ENCODE results near the gene SGTA. TPM values are rescaled to one million over a fixed set of nuclear protein-coding genes. Genes with fewer than 3 reads are reported as not detected.

Gene SGTA
- total and polyA plus RNA-seq, 2 of the 13 experiments (the other 11 are each of a cell fraction or from before 2014, with no cell fraction given) = 43.9 to 47.4 TPM

DNA sequence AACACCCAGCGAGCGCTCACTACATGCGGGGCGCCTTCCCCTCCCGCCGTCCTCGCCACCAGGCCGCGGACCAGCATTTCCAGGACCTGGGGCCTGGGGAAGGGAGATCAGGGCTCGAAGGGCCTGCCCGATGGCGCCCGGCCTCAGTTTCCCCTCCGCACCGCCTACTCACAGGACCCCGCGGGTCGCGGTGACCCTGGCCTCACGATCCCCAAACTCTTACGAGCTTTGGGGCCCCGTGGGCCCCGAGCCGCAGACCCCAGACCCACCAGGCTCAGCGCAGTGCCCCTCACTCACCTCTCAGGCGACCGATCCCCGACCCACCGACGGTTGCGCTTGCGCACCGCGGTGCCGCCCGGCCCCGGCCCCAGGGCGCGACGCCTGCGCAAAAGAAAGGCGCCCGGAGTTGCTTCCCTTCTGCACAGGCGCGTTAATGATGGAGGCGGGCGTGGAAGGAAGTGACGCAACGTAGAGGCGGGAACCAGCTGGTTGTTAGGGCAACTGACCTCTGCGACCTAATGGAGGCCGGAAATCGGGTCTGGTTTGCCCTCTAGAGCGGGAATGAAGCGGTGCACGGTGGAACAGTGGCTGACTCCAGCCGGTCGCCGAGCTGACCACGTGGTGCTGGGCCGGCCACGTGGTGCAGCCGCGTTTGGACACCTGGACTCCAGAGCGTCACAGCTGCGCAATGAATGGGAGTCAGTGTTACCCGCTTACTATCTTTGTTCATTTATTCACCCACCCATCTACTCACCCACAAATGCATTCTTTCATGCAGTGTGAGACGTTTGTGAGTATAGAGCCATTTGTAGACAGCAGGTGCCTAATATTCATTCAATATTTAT lies at the start of gene SGTA (continued):
- TF ChIP-seq ZSCAN12 (CRISPR knock-in tag; IDR thresholded peaks at IDR 0.05) = no peak
- TF ChIP-seq POLR2G (IDR thresholded peaks at IDR 0.05; ENCODE audit: low read depth, low read length) = peak; percentile 79
- peak; percentile 91 for TF ChIP-seq ATF1 (CRISPR knock-in tag; IDR thresholded peaks at IDR 0.05)
- peak; percentile 98 for TF ChIP-seq AHR (CRISPR knock-in tag; IDR thresholded peaks at IDR 0.05)
- peak; percentile 98 for TF ChIP-seq CCDC6 (CRISPR knock-in tag; IDR thresholded peaks at IDR 0.05)
- no peak for TF ChIP-seq SRSF9 (IDR thresholded peaks at IDR 0.05; ENCODE audit: borderline replicate concordance, insufficient read depth, low read depth, low read length, poor library complexity, severe bottlenecking)
- peak; percentile 67 for TF ChIP-seq BHLHE40 (IDR thresholded peaks at IDR 0.05; ENCODE audit: low read length)
- peak; percentile 80 for TF ChIP-seq ZNF547 (CRISPR knock-in tag; IDR thresholded peaks at IDR 0.05)
- TF ChIP-seq DPF2 (CRISPR knock-in tag; IDR thresholded peaks at IDR 0.05; ENCODE audit: borderline replicate concordance, low read depth) = no peak
- peak; percentile 83; the same call in 1 of the 2 replicates for TF ChIP-seq ZNF891 (CRISPR knock-in tag; IDR thresholded peaks at IDR 0.05)
- peak; percentile 97 for TF ChIP-seq ZC3H13 (CRISPR knock-in tag; IDR thresholded peaks at IDR 0.05)
- TF ChIP-seq, protein P1, sequence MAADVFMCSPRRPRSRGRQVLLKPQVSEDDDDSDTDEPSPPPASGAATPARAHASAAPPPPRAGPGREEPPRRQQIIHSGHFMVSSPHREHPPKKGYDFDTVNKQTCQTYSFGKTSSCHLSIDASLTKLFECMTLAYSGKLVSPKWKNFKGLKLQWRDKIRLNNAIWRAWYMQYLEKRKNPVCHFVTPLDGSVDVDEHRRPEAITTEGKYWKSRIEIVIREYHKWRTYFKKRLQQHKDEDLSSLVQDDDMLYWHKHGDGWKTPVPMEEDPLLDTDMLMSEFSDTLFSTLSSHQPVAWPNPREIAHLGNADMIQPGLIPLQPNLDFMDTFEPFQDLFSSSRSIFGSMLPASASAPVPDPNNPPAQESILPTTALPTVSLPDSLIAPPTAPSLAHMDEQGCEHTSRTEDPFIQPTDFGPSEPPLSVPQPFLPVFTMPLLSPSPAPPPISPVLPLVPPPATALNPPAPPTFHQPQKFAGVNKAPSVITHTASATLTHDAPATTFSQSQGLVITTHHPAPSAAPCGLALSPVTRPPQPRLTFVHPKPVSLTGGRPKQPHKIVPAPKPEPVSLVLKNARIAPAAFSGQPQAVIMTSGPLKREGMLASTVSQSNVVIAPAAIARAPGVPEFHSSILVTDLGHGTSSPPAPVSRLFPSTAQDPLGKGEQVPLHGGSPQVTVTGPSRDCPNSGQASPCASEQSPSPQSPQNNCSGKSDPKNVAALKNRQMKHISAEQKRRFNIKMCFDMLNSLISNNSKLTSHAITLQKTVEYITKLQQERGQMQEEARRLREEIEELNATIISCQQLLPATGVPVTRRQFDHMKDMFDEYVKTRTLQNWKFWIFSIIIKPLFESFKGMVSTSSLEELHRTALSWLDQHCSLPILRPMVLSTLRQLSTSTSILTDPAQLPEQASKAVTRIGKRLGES (CRISPR knock-in tag; IDR thresholded peaks at IDR 0.05; ENCODE audit: borderline replicate concordance) = peak; percentile 93
- TF ChIP-seq, protein P2, sequence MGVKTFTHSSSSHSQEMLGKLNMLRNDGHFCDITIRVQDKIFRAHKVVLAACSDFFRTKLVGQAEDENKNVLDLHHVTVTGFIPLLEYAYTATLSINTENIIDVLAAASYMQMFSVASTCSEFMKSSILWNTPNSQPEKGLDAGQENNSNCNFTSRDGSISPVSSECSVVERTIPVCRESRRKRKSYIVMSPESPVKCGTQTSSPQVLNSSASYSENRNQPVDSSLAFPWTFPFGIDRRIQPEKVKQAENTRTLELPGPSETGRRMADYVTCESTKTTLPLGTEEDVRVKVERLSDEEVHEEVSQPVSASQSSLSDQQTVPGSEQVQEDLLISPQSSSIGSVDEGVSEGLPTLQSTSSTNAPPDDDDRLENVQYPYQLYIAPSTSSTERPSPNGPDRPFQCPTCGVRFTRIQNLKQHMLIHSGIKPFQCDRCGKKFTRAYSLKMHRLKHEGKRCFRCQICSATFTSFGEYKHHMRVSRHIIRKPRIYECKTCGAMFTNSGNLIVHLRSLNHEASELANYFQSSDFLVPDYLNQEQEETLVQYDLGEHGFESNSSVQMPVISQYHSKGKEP (CRISPR knock-in tag; IDR thresholded peaks at IDR 0.05) = peak; percentile 66; the same call in 1 of the 2 replicates
- TF ChIP-seq GZF1 (CRISPR knock-in tag; IDR thresholded peaks at IDR 0.05) = 0 out of 2 replicates have a peak, but pooled peaks have one; percentile 61
- TF ChIP-seq, protein P3, sequence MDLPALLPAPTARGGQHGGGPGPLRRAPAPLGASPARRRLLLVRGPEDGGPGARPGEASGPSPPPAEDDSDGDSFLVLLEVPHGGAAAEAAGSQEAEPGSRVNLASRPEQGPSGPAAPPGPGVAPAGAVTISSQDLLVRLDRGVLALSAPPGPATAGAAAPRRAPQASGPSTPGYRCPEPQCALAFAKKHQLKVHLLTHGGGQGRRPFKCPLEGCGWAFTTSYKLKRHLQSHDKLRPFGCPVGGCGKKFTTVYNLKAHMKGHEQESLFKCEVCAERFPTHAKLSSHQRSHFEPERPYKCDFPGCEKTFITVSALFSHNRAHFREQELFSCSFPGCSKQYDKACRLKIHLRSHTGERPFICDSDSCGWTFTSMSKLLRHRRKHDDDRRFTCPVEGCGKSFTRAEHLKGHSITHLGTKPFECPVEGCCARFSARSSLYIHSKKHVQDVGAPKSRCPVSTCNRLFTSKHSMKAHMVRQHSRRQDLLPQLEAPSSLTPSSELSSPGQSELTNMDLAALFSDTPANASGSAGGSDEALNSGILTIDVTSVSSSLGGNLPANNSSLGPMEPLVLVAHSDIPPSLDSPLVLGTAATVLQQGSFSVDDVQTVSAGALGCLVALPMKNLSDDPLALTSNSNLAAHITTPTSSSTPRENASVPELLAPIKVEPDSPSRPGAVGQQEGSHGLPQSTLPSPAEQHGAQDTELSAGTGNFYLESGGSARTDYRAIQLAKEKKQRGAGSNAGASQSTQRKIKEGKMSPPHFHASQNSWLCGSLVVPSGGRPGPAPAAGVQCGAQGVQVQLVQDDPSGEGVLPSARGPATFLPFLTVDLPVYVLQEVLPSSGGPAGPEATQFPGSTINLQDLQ (CRISPR knock-in tag; IDR thresholded peaks at IDR 0.05) = peak; percentile 53; the same call in 1 of the 2 replicates
- peak; percentile 82 for TF ChIP-seq ZNF709 (CRISPR knock-in tag; IDR thresholded peaks at IDR 0.05)
- TF ChIP-seq, protein P4, sequence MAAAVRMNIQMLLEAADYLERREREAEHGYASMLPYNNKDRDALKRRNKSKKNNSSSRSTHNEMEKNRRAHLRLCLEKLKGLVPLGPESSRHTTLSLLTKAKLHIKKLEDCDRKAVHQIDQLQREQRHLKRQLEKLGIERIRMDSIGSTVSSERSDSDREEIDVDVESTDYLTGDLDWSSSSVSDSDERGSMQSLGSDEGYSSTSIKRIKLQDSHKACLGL (CRISPR knock-in tag; IDR thresholded peaks at IDR 0.05) = peak; percentile 98
- TF ChIP-seq NBN (conservative IDR thresholded peaks at IDR 0.05) = no peak
- TF ChIP-seq HMG20B (CRISPR knock-in tag; conservative IDR thresholded peaks at IDR 0.05) = no peak
- no peak for TF ChIP-seq NFE2L2 (IDR thresholded peaks at IDR 0.05; ENCODE audit: low read length)
- peak; percentile 96 for TF ChIP-seq CREM (IDR thresholded peaks at IDR 0.05)
- TF ChIP-seq CREM (CRISPR knock-in tag; IDR thresholded peaks at IDR 0.05) = peak; percentile 74
- peak; percentile 69; the same call in 1 of the 2 replicates for TF ChIP-seq ONECUT2 (CRISPR knock-in tag; IDR thresholded peaks at IDR 0.05)
- peak; percentile 90 for TF ChIP-seq ZNF451 (CRISPR knock-in tag; IDR thresholded peaks at IDR 0.05)

All from HepG2 (cell line).